GM18861 (cell line): ENCODE results near the gene PLPPR1.

ENCODE experiments used
- ATAC-seq: cut with Tn5 transposase; IDR thresholded peaks from one replicate; pipeline ENCODE4 v1.9.1; 2021; ENCODE audit not compliant: unreplicated experiment

The PLPPR1 gene

DNA sequence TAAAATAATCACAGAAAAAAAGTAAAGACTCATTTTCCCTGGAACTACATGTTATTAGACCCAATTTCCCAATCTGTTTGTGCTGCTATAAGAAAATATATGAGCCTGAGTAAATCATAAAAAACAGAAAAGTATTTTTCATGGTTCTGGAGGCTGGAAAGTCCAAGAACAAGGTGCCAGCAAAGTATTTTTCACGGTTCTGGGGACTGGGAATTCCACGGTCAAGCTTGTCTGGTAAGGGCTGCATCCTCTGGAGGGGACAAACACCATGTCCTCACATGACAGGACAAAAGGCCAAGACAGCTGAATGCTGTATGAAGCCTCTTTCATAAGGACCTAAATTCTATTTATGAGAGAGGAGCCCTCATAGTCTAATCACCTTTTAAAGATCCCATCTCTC lies 172.3 kb downstream of the PLPPR1 start:
- ATAC-seq = no peak

DNA sequence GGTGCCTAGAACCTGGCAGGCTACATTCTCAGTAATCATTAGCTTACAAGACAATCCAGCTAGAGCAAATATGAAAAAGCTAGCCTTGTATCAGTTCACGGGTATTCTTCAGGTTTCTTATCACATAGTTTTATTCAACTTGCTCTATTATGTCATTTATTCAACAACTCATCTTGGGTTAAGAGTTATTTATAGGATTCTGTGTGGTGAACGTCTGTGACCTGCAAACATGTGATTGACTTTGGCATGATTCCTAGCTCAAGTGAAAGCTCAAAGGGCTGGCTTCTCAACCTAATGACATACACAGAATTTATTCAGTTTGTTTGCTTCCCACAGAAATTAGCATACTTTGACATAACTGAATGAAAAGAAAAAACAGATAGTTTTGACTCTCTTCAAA lies 173.1 kb downstream of the PLPPR1 start:
- ATAC-seq = no peak

DNA sequence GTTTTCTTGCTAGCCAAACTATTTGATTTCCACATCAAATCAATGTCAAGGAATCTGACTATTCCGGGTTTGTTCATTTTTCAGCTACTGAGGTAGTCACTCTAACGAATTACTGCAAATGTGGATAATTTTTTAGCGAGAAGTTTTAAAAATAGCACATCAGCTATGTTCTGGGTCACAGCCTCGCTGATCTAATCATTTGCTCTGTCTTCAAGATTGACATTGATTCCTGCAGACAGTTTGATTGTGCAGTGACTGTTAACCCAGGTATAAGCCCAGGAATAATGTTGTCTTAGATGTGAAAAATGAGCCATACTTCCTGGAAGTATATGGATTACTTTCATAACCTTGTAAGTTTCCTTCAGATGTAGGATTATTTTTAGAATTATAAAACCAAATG lies 181.1 kb downstream of the PLPPR1 start:
- no peak for ATAC-seq

DNA sequence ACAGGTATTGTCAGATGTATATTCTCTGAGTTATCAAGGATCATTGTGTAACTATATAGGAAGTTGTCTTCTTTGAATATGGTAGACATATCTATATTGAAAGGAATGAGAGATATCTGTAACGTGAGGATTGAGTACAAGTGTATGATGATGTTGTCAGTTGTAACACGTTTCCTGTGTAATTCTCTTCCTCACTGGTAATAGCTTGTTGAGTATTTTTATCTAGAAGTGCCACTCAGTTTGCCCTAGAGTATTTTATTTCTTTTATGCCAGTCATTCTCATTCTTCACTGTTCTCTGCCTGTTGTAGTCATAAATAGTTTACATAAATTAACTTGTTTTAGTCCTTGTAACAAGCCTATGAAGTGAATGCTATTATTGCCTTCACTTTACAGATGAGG lies 184.1 kb downstream of the PLPPR1 start:
- no peak for ATAC-seq

DNA sequence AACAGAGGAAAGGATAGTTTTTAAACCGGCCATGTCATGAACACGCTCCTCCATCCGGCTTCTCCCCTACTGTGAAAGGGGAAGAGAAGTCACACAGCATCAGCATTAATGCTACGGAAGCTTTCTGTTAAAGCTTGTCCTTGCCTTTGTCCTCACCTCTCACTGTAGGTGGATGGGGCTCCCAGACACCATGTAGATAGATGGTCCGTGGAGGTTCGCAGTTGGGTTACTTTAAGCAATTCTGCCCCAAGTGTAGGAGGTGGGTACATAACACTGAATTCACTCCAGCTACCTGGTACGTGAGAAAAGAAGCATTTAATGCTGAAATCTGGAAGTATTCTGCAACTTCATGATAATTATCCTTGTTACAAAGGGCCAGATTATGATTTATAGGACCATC lies 190.5 kb downstream of the PLPPR1 start:
- no peak for ATAC-seq

DNA sequence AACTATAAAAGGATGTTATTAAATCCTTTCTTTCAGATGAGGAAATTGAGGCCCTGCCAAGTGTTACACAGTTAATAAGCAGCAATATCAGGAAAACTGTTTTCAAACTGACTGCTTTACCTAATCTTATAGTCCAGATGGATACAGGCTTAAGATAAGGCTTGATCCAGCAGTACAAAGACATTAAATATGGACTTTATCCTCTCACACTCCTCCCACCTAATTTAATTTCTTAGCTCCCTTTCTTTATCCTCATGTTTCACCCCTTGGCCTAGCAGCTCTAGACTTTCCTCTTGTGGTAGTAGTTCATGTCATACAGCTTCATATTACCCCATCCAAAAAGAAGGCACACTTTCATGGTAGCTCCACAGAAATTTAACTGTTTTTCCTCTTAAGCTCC lies 191.8 kb downstream of the PLPPR1 start:
- ATAC-seq = no peak

DNA sequence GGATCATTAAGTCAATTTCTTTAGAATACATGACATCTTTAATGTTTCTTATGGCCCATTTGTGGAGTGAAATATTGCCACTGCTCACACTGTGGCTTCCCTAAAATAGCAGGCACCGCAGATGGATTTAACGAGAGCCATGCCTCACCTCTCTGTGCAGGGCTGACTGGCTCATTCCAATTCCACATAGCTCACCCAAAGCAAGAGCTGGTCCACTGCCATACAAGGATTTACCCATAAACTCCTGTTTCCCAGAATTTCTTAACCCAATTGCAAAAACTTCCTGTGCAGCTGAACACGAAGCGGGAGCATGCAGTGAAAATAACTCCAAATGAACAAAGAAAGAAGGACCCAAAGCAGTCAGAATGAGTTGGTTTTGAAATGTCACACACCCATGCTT lies 196.7 kb downstream of the PLPPR1 start:
- ATAC-seq = no peak

DNA sequence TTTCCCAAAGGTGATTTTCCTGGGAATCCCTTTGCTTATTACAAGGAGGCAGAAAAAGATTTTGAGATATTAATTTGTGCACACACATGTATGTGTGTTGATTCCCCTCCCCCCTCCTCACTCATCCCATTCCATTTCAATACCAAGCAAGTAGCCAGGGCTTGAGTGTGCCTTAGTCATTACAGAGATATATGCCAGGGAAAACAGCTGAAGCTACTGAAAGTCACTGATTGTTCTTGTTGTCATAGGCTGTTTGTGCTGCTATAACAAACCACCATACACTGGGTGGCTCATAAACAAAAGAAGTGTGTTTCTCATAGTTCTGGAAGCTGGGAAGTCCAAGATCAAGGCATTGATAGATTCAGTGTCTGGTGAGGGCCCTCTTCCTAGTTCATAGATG lies 197.6 kb downstream of the PLPPR1 start:
- no peak for ATAC-seq

DNA sequence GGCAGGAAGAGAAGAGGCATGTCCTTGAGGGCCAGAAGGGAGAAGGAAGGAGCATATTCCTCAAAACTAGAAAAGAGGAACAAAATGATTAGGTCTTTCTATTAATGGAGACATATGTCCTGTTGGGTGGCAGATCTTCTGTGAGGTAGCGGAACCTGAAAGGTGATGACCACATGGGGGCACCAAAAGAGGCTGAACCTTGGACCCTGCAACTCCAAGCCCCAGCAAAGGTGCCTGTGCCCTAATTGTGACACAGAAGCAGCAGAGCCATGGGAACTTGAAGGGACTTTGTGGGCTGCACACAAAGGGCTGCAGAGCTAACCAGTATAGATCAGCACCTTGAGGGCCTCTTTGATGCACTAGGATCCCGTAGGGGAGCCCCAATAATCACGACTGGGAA lies 198.3 kb downstream of the PLPPR1 start:
- ATAC-seq = no peak

DNA sequence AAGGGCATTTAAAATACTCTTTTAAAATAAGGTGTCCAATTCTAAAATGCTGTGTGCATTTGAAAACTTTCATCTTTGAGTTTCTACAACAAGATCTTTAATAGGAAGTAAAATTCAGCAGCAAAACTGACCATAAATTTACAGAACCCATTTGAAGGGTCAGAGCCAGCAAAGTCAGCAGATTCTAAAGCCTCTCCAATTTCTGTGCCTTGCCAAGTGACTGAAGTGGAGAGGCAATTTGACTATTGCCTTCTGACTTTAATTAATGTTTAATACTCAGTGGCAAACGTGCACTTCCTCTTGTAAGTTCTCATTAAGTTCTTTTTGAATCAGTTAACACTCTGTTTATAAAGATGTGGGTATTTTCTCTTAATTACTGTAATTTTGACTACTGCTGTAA lies 201.1 kb downstream of the PLPPR1 start:
- no peak for ATAC-seq

DNA sequence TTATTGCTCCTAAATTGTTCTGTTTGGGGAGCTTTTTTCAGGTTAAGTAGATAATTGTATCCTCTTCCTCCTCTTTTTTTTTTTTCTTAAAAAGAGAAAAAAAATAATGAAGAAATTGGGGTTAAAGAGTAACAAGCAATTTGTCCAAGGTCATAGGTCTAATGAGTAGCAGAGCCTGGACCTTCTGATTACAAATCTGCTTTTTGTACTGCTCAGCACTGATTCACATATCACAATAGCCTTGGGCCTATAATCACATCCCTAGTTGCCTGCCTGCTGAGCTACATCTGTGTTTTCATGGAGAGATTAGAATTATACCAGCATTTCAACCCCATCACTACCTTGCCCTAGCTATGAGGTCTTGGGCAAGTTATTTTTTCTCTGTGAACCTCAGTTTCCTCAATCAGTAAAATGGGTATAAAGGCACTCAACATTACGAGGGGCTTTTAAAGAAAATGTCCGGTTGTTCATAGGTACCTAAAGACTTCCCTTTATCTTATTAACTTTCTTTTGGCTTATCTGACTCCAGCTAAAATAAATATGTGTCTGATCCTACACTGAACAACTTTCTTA lies 204.0 kb downstream of the PLPPR1 start:
- no peak for ATAC-seq

DNA sequence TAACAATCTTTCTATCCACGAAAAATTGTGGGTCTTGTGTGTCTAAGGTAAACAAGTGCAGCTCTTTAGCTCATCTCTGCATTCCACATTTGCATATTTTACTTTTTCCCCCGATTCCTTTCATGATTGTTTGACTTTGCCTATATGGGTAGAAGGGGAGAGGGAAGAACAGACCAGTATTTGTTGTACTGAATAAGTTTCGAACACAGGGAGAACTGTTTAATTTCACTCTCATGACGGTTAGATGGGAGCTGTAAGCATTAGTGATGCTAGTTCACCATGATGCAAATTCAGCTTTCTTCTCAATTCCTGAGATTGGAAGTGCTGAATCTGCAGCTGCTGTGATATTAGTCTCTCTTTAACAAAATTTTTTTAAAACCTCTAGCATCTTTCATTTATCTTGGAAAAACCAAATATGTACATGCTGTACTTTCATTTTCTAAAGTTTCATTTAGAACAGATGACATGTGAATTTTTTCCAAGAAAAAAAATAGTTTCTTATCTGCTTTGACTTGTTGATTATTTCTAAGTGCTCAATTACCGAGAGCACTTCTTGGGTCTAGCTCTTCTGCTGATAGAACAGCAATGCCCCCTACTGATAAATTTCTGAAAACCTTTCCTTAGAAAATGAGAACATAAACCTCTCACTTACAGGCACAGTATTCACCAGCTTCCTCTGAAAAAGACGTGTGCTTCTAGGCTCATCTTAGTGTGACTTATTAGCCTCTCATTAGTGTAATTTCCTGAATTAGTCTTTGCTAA lies 206.8 kb downstream of the PLPPR1 start:
- peak; percentile 61 for ATAC-seq

DNA sequence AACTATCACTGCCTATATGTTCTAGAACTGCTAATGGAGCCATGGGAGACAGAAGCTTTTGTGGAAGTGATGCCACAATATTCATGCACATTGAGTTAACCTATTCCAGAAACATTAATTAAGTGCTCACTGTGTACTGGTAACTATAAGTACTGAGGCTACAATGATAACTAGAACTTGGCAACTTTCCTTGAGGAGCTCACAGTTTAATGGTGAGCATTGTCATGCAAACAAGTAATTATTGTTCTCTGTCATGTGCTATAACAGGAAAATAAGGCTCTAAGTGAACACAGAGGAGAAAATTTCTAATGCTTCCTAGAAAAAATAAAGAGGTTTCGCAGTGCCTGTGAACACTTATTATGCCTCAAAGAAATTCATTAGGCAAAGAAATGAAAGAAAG lies 214.1 kb downstream of the PLPPR1 start:
- ATAC-seq = no peak

DNA sequence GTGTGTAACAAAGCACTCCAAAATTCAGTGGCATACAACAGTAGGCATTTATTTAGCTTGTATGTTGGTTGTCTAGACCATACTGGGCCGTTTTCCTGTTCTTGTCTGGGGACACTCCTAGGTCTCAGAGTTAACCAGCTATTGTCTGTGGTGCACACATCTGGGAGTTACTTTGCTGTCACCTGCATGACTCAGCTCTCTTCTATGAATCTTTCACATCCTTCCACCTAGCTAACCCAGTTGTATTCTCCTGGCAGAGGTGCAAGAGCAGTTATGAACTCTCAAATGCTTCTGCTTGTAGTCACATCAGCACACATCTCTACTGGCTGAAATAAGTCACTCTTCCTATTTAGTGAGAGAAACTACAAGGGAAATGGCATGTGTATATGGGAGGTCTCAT lies 218.2 kb downstream of the PLPPR1 start:
- ATAC-seq = no peak

DNA sequence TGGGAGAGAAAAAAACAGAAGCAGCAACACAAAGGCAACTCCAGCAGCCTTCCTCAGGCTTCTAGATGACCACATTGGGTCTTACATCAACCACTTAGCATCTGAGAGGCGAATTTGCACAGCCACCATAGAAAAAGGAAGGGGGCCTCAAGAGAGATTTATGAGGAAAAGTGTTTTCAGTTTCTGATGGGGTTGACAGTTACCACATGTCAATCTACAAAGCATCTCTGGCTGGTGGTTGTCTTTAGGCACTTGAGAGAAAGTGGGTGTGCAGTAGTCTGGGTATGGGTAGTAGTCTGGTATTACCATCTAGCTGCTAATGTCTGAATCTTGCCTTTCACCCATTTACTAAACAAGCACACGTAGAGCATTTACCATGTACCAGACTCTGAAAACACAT lies 218.8 kb downstream of the PLPPR1 start:
- no peak for ATAC-seq

DNA sequence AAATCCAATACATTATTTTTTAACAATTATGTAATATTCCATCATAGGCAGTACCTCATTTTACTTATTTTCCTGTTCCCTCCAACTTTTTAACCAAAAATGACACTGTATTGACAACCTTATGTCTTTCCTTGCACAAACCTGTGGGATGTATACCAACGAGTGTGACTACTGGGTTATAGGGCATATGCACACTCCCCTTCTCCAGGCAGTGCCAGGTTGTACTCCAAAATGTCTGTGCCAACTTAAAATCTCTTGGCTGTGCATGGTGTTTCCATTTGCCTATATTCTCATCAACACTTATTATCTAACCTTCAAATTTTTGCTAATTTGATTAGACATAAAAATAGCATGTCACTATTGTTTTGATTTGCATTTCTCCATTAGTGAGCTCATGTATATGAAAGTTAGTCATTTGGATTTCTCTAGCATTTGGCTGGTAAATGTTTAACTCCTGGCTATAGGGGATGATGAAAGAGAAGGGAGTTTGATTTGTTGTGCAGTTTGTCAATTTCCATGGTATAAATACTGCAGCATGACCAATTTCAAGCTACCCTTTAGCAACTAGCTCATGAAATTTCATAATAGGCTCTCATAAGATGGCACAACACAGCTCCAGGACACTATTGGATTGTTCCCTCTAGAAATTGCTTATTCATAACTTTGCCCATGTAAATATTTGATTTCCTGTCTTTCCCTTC lies 226.4 kb downstream of the PLPPR1 start:
- ATAC-seq = no peak

DNA sequence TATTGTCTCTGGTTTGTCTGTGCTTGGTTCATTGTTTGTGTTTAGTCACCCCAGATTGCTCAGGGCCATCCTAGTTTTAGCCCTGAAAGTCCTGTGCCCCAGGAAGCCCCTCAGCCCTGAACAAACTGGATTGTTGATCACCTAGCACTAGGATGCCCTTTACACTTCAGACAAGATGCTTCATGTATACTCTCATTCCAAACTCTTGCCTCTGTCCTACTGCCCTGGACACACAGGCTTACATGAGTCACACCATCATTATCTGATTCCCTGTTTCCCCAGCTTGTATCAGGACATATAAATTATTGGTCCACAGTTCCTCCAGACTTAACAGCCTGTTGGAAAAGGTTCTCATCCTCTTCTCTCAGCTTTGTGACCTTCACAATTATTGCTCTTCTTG lies 236.2 kb downstream of the PLPPR1 start:
- no peak for ATAC-seq

DNA sequence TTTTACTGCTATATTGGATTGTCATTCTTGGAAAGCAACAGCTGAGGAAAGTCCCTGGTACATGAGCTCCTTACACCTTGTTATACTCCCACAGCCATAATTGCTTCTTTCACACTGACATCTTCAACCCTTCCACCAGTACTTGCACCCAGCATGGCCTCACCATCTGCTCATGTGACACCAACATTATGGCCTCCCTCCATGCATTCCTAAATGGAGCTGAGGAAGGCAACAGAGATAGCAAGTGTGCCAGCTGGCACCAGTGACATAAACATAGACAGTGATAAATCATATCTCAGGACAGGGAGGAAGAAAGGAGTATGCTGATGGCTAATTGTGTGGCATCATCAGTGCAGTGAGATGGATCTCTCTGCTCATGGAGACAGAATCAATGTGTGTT lies 236.7 kb downstream of the PLPPR1 start:
- no peak for ATAC-seq

DNA sequence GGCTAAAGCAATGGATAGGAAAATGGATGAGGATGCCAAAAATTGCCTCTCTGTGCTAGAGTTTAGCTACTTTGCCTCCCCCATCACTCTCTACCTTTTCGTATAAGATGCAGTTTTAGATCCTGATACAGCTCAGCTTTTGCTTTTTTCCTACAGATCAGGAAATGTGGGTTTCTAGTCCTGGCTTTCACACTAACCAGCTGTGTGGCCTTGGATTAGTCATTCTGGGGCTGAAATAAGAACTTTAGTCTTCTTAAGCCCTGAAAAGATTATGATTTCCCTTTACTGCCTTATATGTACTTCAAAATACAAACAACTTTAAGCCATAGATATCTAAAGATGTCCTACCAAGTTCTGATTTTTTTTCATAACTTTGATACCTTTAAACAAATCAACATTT lies 239.9 kb downstream of the PLPPR1 start:
- ATAC-seq = no peak

DNA sequence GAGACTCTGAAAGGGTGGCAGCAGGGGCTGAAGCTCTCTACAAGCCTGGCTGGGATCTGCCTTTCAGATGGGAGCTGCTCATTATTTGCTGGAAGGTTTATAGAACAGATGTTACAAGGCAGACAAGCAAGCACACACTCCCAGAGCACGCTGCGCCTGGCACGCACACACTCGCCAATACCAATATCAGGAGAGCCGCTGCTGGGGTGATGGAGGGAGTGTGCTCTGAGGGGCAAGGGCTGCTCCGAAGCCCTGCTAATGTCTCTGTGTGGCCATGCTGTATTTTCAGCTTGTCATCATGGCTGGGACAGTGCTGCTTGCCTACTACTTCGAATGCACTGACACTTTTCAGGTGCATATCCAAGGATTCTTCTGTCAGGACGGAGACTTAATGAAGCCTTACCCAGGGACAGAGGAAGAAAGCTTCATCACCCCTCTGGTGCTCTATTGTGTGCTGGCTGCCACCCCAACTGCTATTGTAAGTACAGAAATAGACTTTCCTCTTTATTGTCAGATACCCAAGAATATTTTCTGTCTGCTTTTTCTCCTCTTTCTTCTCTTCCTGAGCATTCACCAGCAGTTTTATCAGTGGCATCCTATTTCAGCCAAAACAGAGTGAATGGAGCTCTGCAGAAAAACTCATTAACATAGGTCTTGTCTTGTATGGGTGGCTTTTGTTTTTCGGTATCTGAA lies 241.2 kb downstream of the PLPPR1 start:
- no peak for ATAC-seq

DNA sequence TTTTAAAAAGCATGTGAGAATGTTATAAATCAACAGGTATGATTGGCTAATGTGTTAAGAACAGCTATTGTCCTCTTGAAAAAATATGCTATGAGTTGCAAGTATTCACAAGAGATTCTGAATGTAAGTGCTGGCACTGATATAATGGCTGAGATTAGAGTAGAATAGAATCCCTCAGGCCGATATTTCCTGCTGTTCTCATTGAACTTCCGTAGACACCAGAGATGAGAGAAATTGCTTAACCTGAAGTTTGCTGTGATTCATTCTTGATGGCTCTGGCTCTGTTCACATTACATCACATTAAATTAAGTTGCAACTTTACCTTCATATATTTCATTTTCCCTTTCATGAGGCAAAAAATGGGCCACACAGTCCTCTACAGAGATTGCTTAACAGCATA lies 241.8 kb downstream of the PLPPR1 start:
- ATAC-seq = no peak

DNA sequence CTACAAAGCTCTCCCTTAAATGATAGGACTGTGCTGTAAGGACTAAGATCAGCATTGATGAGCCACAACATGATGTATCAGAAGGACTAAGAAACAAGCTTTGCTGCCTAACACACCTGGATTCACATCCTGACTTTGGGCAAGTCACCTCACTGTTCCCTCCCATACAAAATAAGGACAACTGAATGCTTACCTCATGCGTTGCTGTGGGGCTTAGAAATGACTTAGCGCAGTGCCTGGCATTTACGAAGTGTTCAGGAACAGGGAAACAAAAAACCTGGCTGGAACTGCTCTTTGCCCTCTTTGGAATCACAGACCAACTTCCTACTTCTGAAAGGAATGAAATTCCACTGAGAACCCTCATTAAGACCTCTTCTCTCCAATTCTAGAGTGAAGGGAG lies 242.6 kb downstream of the PLPPR1 start:
- ATAC-seq = no peak
